T-helper 2 cell treated with Interferon-gamma antibody and Interleukin-4, amounts not matched to agents 5 μg/mL and 100 μg/mL, for 36 hours (primary cell): ENCODE measurements around the gene SKIC8.
A peak's percentile ranks its signal among the peaks of the same experiment; 100 is the strongest.
"Not testable (repeated sequence)": the region's sequence is repeated elsewhere in the genome, so short reads cannot be mapped to it uniquely, and the experiment has no call there.

Experiments used
- DNase-seq: peaks from one replicate; pipeline ENCODE4 v3.0.0; 2021; ENCODE audit warnings: low spot score
- H3K27ac Mint-ChIP-seq: one replicate; pipeline ENCODE4 v1.8.0; 2021; ENCODE audit warnings: mild to moderate bottlenecking, mixed read lengths
- H3K27me3 Mint-ChIP-seq: one replicate; pipeline ENCODE4 v1.8.0; 2021; ENCODE audit warnings: low read depth, mixed read lengths
- H3K36me3 Mint-ChIP-seq: one replicate; pipeline ENCODE4 v1.8.0; 2021; ENCODE audit warnings: low read depth, mixed read lengths
- H3K4me1 Mint-ChIP-seq: one replicate; pipeline ENCODE4 v1.8.0; 2021; ENCODE audit warnings: low read depth, mixed read lengths
- H3K4me3 Mint-ChIP-seq: one replicate; pipeline ENCODE4 v1.8.0; 2022; ENCODE audit warnings: mild to moderate bottlenecking, moderate library complexity, mixed read lengths
- H3K9me3 Mint-ChIP-seq: one replicate; pipeline ENCODE4 v1.8.0; 2021; ENCODE audit warnings: mixed read lengths

The SKIC8 gene

GRCh38 chr15:78263907-78264303, 35.5 kb downstream of the SKIC8 start:
- peak overlapping the region; percentile 60 for H3K4me3 Mint-ChIP-seq
- peaks cover 1% of the 10 kb centered on the region for H3K36me3 Mint-ChIP-seq
- H3K4me1 Mint-ChIP-seq, result peaks cover 21% of the 10 kb centered on the region
- no peaks in the 10 kb centered on the region for H3K9me3 Mint-ChIP-seq
- no peak for DNase-seq
- no peaks in the 10 kb centered on the region for H3K27me3 Mint-ChIP-seq
- H3K27ac Mint-ChIP-seq, result peak overlapping the region; percentile 71

GRCh38 chr15:78263351-78263781, 36.0 kb downstream of the SKIC8 start:
- no peak for DNase-seq
- no peaks in the 10 kb centered on the region for H3K9me3 Mint-ChIP-seq
- peaks cover 17% of the 10 kb centered on the region for H3K4me1 Mint-ChIP-seq
- H3K27me3 Mint-ChIP-seq, result no peaks in the 10 kb centered on the region
- peak overlapping the region; percentile 60 for H3K4me3 Mint-ChIP-seq
- H3K27ac Mint-ChIP-seq, result peak overlapping the region; percentile 71
- H3K36me3 Mint-ChIP-seq, result peaks cover 1% of the 10 kb centered on the region

- Mint-ChIP-seq H3K4me3 (no peak overlapping the region), H3K9me3 (no peaks in the 10 kb centered on the region), H3K4me1 (peaks cover 9% of the 10 kb centered on the region), H3K27ac (no peak overlapping the region), H3K36me3 (no peaks in the 10 kb centered on the region), H3K27me3 (no peaks in the 10 kb centered on the region)
- no peak for DNase-seq
Measured at GRCh38 chr15:78261062-78261461, 38.3 kb downstream of the SKIC8 start.

GRCh38 chr15:78260489-78260888, 38.9 kb downstream of the SKIC8 start:
- peaks cover 4% of the 10 kb centered on the region for H3K4me1 Mint-ChIP-seq
- no peak overlapping the region for H3K27ac Mint-ChIP-seq
- no peaks in the 10 kb centered on the region for H3K9me3 Mint-ChIP-seq
- H3K4me3 Mint-ChIP-seq, result no peak overlapping the region
- DNase-seq, result no peak
- H3K27me3 Mint-ChIP-seq, result no peaks in the 10 kb centered on the region
- no peaks in the 10 kb centered on the region for H3K36me3 Mint-ChIP-seq

GRCh38 chr15:78259232-78259631, 40.2 kb downstream of the SKIC8 start:
- H3K4me1 Mint-ChIP-seq, result no peaks in the 10 kb centered on the region
- no peaks in the 10 kb centered on the region for H3K36me3 Mint-ChIP-seq
- H3K4me3 Mint-ChIP-seq, result no peak overlapping the region

DNA sequence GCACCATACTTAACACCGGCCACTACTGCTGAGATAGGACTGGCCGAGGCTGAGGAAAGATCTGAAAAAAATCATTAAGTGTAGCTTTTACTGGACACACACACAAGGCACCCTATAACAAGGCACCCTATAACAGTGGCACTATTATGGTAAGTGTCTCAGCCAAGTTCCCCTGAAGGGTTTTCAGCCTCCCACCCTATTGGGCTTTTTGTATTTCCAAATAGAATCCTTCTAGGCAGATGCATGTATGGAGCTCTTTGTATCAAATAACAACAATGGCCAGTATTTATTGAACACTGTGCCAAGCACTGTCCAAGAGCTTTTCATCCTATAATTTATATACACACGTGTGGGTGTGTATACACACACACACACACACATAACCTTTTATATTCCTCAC, 41.7 kb downstream of the SKIC8 start:
- no peak for DNase-seq
- Mint-ChIP-seq H3K27ac (no peak overlapping the region), H3K9me3 (no peaks in the 10 kb centered on the region), H3K27me3 (no peaks in the 10 kb centered on the region), H3K4me3 (no peak overlapping the region), H3K36me3 (no peaks in the 10 kb centered on the region), H3K4me1 (no peaks in the 10 kb centered on the region)

More at GRCh38 chr15:78259232-78259631, 40.2 kb downstream of the SKIC8 start:
- no peaks in the 10 kb centered on the region for H3K9me3 Mint-ChIP-seq
- H3K27ac Mint-ChIP-seq, result no peak overlapping the region
- H3K27me3 Mint-ChIP-seq, result no peaks in the 10 kb centered on the region
- DNase-seq, result no peak

DNA sequence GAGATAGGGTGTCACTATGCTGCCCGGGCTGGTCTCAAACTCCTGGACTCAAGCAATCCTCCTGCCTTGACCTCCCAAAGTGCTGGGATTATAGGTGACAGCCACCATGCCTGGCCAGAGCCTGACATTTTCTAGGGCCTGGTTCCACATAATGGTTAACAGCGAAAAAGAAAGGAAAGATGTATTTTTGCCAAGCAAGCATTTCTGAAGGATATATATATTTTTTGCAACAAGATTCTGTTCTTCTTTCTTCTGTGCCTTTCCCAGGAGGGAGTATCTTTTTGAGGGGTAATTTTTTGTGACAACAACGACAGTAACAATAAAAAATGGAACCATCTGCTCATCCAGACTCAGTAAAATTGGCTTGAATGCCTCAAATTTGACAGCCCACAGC, 43.4 kb downstream of the SKIC8 start:
- H3K27me3 Mint-ChIP-seq, result peaks cover 8% of the 10 kb centered on the region
- H3K4me1 Mint-ChIP-seq, result no peaks in the 10 kb centered on the region
- DNase-seq, result no peak
- H3K4me3 Mint-ChIP-seq, result no peak overlapping the region
- H3K27ac Mint-ChIP-seq, result no peak overlapping the region
- H3K36me3 Mint-ChIP-seq, result no peaks in the 10 kb centered on the region
- no peaks in the 10 kb centered on the region for H3K9me3 Mint-ChIP-seq

- no peaks in the 10 kb centered on the region for H3K36me3 Mint-ChIP-seq
- peaks cover 8% of the 10 kb centered on the region for H3K27me3 Mint-ChIP-seq
- H3K9me3 Mint-ChIP-seq, result no peaks in the 10 kb centered on the region
- no peak overlapping the region for H3K27ac Mint-ChIP-seq
- H3K4me3 Mint-ChIP-seq, result no peak overlapping the region
- DNase-seq, result no peak
- H3K4me1 Mint-ChIP-seq, result no peaks in the 10 kb centered on the region
Measured at GRCh38 chr15:78255421-78256043, 43.9 kb downstream of the SKIC8 start.

- Mint-ChIP-seq H3K4me3 (no peak overlapping the region), H3K27ac (no peak overlapping the region), H3K36me3 (no peaks in the 10 kb centered on the region), H3K9me3 (no peaks in the 10 kb centered on the region), H3K27me3 (peaks cover 8% of the 10 kb centered on the region), H3K4me1 (no peaks in the 10 kb centered on the region)
- no peak for DNase-seq
Measured at GRCh38 chr15:78251136-78251535, 48.3 kb downstream of the SKIC8 start.

DNA sequence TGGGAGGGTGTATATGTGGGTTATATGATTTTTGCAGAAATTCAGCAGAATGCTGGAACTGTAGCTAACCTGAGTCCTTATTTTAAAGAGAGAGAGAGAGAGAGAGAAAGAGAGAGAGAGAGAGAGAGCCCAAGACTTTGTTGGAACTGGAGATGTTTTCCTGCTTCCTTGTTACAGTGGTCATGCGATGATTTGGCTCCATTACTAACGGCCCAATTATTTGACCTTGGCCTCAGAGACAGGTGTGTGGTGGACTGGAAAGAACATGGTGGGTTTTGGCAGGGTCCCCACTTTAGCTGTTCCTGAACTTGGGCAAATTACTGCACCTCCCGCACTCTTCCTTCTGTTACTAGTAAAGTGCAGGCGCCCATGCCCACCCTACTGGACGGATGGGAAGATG, 50.3 kb downstream of the SKIC8 start:
- Mint-ChIP-seq H3K9me3 (no peaks in the 10 kb centered on the region), H3K4me1 (no peaks in the 10 kb centered on the region), H3K36me3 (no peaks in the 10 kb centered on the region), H3K27me3 (peaks cover 8% of the 10 kb centered on the region), H3K4me3 (no peak overlapping the region), H3K27ac (no peak overlapping the region)
- no peak for DNase-seq

DNA sequence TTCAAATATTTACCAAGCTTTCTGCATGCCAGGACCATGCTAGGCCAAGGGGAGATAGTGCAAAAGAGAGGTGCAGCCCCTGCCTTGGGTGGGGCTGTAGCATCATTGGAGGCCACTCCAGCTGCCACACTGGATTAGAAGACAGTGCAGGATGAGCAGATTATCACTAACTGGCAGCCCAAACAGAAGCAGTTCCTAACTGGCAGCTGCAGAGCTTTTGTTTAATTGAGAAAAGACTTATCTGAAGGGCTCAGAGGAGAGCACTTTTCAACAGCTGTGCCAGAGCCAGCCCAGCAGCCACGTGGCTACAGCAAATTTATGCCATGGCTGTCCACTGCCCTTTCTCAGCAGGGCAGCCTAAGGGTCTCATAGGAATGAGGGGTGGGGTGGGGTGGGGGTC, 51.5 kb downstream of the SKIC8 start:
- Mint-ChIP-seq H3K27me3 (peaks cover 8% of the 10 kb centered on the region), H3K9me3 (no peaks in the 10 kb centered on the region), H3K4me1 (no peaks in the 10 kb centered on the region), H3K27ac (no peak overlapping the region), H3K36me3 (no peaks in the 10 kb centered on the region), H3K4me3 (no peak overlapping the region)
- no peak for DNase-seq

DNA sequence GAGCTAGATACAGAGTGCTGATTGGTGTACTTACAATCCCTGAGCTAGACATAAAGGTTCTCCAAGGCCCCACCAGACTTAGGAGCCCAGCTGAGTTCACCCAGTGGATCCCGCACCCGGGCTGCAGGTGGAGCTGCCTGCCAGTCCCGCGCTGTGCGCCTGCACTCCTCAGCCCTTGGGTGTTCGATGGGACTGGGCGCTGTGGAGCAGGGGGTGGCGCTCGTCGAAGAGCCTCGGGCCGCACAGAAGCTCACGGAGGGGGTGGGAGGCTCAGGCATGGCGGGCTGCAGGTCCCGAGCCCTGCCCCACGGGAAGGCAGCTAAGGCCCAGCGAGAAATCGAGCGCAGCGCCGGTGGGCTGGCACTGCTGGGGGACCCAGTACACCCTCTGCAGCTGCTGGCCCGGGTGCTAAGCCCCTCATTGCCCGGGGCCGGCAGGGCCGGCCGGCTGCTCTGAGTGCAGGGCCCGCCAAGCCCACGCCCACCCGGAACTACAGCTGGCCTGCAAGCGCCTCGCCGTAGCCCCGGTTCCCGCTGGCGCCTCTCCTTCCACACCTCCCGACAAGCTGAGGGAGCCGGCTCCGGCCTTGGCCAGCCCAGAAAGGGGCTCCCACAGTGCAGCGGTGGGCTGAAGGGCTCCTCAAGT, 53.3 kb downstream of the SKIC8 start:
- H3K9me3 Mint-ChIP-seq, H3K27ac Mint-ChIP-seq: not testable (repeated sequence)

GRCh38 chr15:78245392-78245791, 54.0 kb downstream of the SKIC8 start:
- not testable (repeated sequence) for DNase-seq, H3K27me3 Mint-ChIP-seq, H3K4me3 Mint-ChIP-seq, H3K4me1 Mint-ChIP-seq, H3K36me3 Mint-ChIP-seq, H3K27ac Mint-ChIP-seq, H3K9me3 Mint-ChIP-seq

More for the DNA sequence above, 53.3 kb downstream of the SKIC8 start:
- not testable (repeated sequence) for H3K27me3 Mint-ChIP-seq, H3K4me1 Mint-ChIP-seq, H3K4me3 Mint-ChIP-seq, DNase-seq, H3K36me3 Mint-ChIP-seq

- H3K36me3 Mint-ChIP-seq, result no peaks in the 10 kb centered on the region
- H3K27ac Mint-ChIP-seq, result no peak overlapping the region
- peaks cover 2% of the 10 kb centered on the region for H3K4me1 Mint-ChIP-seq
- no peaks in the 10 kb centered on the region for H3K9me3 Mint-ChIP-seq
- H3K27me3 Mint-ChIP-seq, result no peaks in the 10 kb centered on the region
- DNase-seq, result no peak
- no peak overlapping the region for H3K4me3 Mint-ChIP-seq
Measured at GRCh38 chr15:78244893-78245292, 54.5 kb downstream of the SKIC8 start.

DNA sequence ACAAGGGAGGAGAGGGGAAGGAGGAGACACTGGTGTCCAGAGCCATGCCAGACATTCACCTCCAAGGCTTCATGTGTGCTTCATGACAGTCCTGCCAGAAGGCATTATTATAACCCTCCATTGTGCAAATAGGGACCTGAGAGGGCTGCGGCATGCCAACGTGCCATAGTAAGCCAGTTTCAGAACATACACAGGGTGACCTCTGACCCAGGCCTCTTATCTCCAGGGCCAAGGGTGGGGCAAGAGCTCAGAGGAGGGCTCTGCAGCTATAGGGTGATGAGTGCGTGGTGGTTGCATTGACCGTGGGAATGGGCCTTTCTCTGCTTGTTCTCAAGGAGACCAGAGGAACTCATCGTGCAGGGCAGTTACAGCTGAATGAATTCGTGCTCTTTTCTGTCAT, 55.3 kb downstream of the SKIC8 start:
- Mint-ChIP-seq H3K4me1 (peaks cover 2% of the 10 kb centered on the region), H3K27ac (no peak overlapping the region), H3K27me3 (no peaks in the 10 kb centered on the region), H3K4me3 (no peak overlapping the region), H3K36me3 (no peaks in the 10 kb centered on the region), H3K9me3 (no peaks in the 10 kb centered on the region)
- DNase-seq, result no peak
